ENCODE data around the gene TRPV3. TPM values are rescaled to one million over a fixed set of nuclear protein-coding genes. Genes with fewer than 3 reads are reported as not detected.
"Not testable (repeated sequence)": the region's sequence is repeated elsewhere in the genome, so short reads cannot be mapped to it uniquely, and the experiment has no call there.

Gene TRPV3
- polyA plus RNA-seq, 4 donors, result 1.1 to 20.1 (median 7.4) TPM

DNA sequence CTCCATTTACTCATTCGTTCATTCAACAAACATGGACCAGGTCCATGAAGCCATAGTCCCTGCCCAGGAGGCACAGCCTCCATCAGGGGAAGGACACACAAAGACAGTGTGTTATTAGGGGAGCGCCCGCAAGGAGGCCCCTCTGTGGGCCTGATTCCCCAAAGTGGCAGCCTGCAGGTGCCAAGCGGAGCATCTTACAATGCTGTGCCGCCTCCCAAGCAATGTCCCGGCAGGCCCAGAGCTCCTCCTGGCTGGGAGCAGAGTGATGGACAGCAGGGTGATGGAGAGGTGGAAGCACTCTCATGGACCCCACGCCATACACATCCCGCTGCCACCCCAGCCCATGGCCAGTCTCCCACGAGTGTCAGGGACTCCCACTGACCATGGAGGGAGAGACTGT is 25.8 kb upstream of the TRPV3 start:
- no peak for FAIRE-seq
- DNase-seq, result no peak
- H3K4me3 ChIP-seq (ENCODE audit: low read depth in 1 of 3, low read length in 3 of 3), result no peak overlapping the region
- H3K27ac ChIP-seq (ENCODE audit: low read depth in 1 of 3, low read length in 2 of 3), result no peak overlapping the region
- WGBS, 3 donors, result 94 to 95% (median 94%) methylated on average over 7 to 9 of the region's 9 CpGs
- H3K4me1 ChIP-seq (ENCODE audit: control insufficient read depth in 3 of 3, insufficient read depth in 2 of 3, low read depth in 1 of 3, low read length in 2 of 3), result no peaks in the 10 kb centered on the region
- no peaks in the 10 kb centered on the region for H3K9me3 ChIP-seq (ENCODE audit: control insufficient read depth in 2 of 2, insufficient read depth in 1 of 2, low read depth in 1 of 2, low read length in 1 of 2)
- no peaks in the 10 kb centered on the region for H3K27me3 ChIP-seq (ENCODE audit: control insufficient read depth in 3 of 3, insufficient read depth in 3 of 3, low read length in 3 of 3)
- H3K36me3 ChIP-seq (ENCODE audit: control insufficient read depth in 3 of 3, insufficient read depth in 2 of 3, low read depth in 1 of 3, low read length in 3 of 3), result peaks cover 0 to 71% (median 13%) of the 10 kb centered on the region in 3 donors

DNA sequence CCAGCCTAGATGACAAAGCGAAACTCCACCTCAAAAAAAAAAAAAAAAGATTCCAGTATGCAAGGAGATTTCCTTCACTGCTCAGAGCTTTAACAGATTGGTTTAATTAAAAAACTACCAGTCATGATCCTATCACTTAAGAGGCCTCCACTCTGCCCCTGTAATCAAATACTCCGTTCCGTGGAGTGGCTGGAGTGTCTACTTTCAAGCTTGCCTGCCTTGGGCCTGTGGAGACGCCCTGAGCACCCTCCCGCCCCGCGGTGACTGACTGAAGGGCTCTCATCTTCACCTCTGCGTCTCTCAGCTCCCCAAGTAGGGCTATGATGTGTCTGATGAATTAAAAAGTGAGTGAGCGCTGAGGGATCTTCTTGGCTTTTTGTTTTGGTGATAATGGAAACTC is 25.3 kb upstream of the TRPV3 start:
- peaks cover 0 to 68% (median 13%) of the 10 kb centered on the region in 3 donors for H3K36me3 ChIP-seq (ENCODE audit: control insufficient read depth in 3 of 3, insufficient read depth in 2 of 3, low read depth in 1 of 3, low read length in 3 of 3)
- no peaks in the 10 kb centered on the region for H3K4me1 ChIP-seq (ENCODE audit: control insufficient read depth in 3 of 3, insufficient read depth in 2 of 3, low read depth in 1 of 3, low read length in 2 of 3)
- FAIRE-seq (no peak), DNase-seq (no peak)
- no peak overlapping the region for H3K27ac ChIP-seq (ENCODE audit: low read depth in 1 of 3, low read length in 2 of 3)
- H3K27me3 ChIP-seq (ENCODE audit: control insufficient read depth in 3 of 3, insufficient read depth in 3 of 3, low read length in 3 of 3), result no peaks in the 10 kb centered on the region
- 95 to 97% (median 95%) methylated on average over 9 of the region's 9 CpGs for WGBS, 3 donors
- no peak overlapping the region for H3K4me3 ChIP-seq (ENCODE audit: low read depth in 1 of 3, low read length in 3 of 3)
- no peaks in the 10 kb centered on the region for H3K9me3 ChIP-seq (ENCODE audit: control insufficient read depth in 2 of 2, insufficient read depth in 1 of 2, low read depth in 1 of 2, low read length in 1 of 2)

DNA sequence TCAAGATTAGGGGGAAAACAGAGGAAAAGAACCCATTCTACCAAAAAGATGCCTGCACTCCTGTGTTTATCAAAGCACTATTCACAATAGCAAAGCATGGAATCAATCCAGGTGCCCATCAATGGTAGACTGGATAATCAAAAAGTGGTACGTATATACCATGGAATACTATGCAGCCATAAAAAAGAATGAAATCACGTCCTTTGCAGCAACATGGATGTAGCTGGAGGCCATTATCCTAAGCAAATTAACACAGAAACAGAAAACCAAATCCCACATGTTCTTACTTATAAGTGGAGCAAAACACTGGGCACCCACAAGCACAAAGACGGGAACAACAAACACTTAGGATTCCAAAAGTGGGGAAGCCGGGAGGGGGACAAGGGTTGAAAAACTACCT is 21.1 kb upstream of the TRPV3 start:
- not testable (repeated sequence) for H3K27me3 ChIP-seq (ENCODE audit: control insufficient read depth in 3 of 3, insufficient read depth in 3 of 3, low read length in 3 of 3); H3K4me3 ChIP-seq (ENCODE audit: low read depth in 1 of 3, low read length in 3 of 3); FAIRE-seq; DNase-seq; H3K4me1 ChIP-seq (ENCODE audit: control insufficient read depth in 3 of 3, insufficient read depth in 2 of 3, low read depth in 1 of 3, low read length in 2 of 3); H3K27ac ChIP-seq (ENCODE audit: low read depth in 1 of 3, low read length in 2 of 3); H3K9me3 ChIP-seq (ENCODE audit: control insufficient read depth in 2 of 2, insufficient read depth in 1 of 2, low read depth in 1 of 2, low read length in 1 of 2)
- H3K36me3 ChIP-seq (ENCODE audit: control insufficient read depth in 3 of 3, insufficient read depth in 2 of 3, low read depth in 1 of 3, low read length in 3 of 3), result peaks cover 3 to 57% (median 4%) of the 10 kb centered on the region in 3 donors
- 79 to 95% (median 95%) methylated on average over 4 of the region's 4 CpGs for WGBS, 3 donors

DNA sequence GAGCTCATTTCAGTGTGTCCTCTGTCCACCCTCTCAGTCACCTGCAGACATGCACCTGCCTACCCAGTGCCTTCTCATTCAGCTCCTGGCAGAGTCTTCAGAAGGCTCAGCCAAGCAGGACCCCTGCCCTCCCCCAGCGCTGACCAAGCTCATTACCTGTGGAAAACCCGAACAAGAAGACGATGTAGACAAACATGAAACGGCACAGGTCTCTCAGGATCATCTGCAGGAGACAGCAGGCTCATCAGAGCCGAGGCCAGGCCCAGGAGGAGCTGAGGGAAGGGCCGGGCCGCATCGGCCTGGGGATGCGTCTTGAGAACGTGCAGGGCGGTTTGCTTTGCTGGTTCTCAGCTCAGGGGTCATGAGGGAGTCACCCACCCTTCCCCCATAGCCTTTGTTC is 19.4 kb upstream of the TRPV3 start:
- H3K9me3 ChIP-seq (ENCODE audit: control insufficient read depth in 2 of 2, insufficient read depth in 1 of 2, low read depth in 1 of 2, low read length in 1 of 2), result no peaks in the 10 kb centered on the region
- no peak overlapping the region for H3K27ac ChIP-seq (ENCODE audit: low read depth in 1 of 3, low read length in 2 of 3)
- WGBS, 3 donors, result 86 to 93% (median 89%) methylated on average over 6 to 11 of the region's 11 CpGs
- H3K4me1 ChIP-seq (ENCODE audit: control insufficient read depth in 3 of 3, insufficient read depth in 2 of 3, low read depth in 1 of 3, low read length in 2 of 3), result no peaks in the 10 kb centered on the region
- no peak for DNase-seq
- no peak overlapping the region for H3K4me3 ChIP-seq (ENCODE audit: low read depth in 1 of 3, low read length in 3 of 3)
- no peak for FAIRE-seq
- peaks cover 3 to 61% (median 4%) of the 10 kb centered on the region in 3 donors for H3K36me3 ChIP-seq (ENCODE audit: control insufficient read depth in 3 of 3, insufficient read depth in 2 of 3, low read depth in 1 of 3, low read length in 3 of 3)
- H3K27me3 ChIP-seq (ENCODE audit: control insufficient read depth in 3 of 3, insufficient read depth in 3 of 3, low read length in 3 of 3), result no peaks in the 10 kb centered on the region

DNA sequence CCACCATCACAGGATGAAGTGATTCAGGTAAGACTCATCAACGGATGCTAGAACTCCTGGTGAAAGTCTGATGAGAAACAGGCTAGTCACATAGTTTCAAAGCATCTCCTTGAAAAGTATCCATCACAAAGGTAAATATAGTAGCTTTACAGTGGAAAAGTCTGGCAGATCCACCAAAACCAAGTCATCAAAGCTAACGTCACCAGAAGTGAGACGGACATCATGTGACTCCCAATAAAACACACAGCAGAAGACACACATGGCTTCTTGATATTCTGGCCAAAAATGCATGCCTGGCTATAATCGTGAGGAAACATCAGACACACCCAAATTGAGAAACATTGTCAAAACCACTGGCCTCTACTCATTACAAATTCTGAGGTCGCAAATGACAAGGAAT is 17.9 kb upstream of the TRPV3 start:
- DNase-seq (no peak), FAIRE-seq (no peak)
- Histone ChIP-seq H3K27ac (ENCODE audit: low read depth in 1 of 3, low read length in 2 of 3) (no peak overlapping the region), H3K4me1 (ENCODE audit: control insufficient read depth in 3 of 3, insufficient read depth in 2 of 3, low read depth in 1 of 3, low read length in 2 of 3) (no peaks in the 10 kb centered on the region), H3K27me3 (ENCODE audit: control insufficient read depth in 3 of 3, insufficient read depth in 3 of 3, low read length in 3 of 3) (no peaks in the 10 kb centered on the region), H3K36me3 (ENCODE audit: control insufficient read depth in 3 of 3, insufficient read depth in 2 of 3, low read depth in 1 of 3, low read length in 3 of 3) (peaks cover 4 to 71% (median 6%) of the 10 kb centered on the region in 3 donors), H3K4me3 (ENCODE audit: low read depth in 1 of 3, low read length in 3 of 3) (no peak overlapping the region), H3K9me3 (ENCODE audit: control insufficient read depth in 2 of 2, insufficient read depth in 1 of 2, low read depth in 1 of 2, low read length in 1 of 2) (no peaks in the 10 kb centered on the region)
- WGBS, 3 donors, result 74 to 80% (median 77%) methylated on average over 5 of the region's 5 CpGs

DNA sequence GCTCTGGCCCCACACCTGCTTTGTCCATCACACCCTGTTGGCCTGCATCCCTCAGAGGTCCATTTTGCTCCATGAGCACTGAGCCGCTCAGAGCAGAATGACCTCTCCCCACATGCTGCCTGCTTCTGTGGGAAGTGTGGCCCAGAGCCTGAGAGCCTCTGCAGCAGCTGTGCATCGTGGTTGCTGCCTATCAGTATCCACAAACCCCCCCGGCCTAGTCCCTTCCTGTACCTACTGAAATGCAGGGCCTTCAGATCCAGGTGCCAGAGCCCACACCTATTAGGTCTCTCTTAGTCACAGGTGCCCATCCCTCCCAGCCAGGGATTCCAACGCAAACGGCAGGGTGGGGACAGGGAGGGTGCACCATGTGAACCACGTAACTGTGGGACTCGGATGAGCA is 16.6 kb upstream of the TRPV3 start:
- Histone ChIP-seq H3K27me3 (ENCODE audit: control insufficient read depth in 3 of 3, insufficient read depth in 3 of 3, low read length in 3 of 3) (no peaks in the 10 kb centered on the region), H3K36me3 (ENCODE audit: control insufficient read depth in 3 of 3, insufficient read depth in 2 of 3, low read depth in 1 of 3, low read length in 3 of 3) (peaks cover 4 to 69% (median 4%) of the 10 kb centered on the region in 3 donors), H3K4me1 (ENCODE audit: control insufficient read depth in 3 of 3, insufficient read depth in 2 of 3, low read depth in 1 of 3, low read length in 2 of 3) (no peaks in the 10 kb centered on the region), H3K9me3 (ENCODE audit: control insufficient read depth in 2 of 2, insufficient read depth in 1 of 2, low read depth in 1 of 2, low read length in 1 of 2) (no peaks in the 10 kb centered on the region), H3K27ac (ENCODE audit: low read depth in 1 of 3, low read length in 2 of 3) (no peak overlapping the region), H3K4me3 (ENCODE audit: low read depth in 1 of 3, low read length in 3 of 3) (no peak overlapping the region)
- no peak for FAIRE-seq
- DNase-seq, result no peak
- 92 to 95% (median 94%) methylated on average over 7 of the region's 7 CpGs for WGBS, 3 donors

DNA sequence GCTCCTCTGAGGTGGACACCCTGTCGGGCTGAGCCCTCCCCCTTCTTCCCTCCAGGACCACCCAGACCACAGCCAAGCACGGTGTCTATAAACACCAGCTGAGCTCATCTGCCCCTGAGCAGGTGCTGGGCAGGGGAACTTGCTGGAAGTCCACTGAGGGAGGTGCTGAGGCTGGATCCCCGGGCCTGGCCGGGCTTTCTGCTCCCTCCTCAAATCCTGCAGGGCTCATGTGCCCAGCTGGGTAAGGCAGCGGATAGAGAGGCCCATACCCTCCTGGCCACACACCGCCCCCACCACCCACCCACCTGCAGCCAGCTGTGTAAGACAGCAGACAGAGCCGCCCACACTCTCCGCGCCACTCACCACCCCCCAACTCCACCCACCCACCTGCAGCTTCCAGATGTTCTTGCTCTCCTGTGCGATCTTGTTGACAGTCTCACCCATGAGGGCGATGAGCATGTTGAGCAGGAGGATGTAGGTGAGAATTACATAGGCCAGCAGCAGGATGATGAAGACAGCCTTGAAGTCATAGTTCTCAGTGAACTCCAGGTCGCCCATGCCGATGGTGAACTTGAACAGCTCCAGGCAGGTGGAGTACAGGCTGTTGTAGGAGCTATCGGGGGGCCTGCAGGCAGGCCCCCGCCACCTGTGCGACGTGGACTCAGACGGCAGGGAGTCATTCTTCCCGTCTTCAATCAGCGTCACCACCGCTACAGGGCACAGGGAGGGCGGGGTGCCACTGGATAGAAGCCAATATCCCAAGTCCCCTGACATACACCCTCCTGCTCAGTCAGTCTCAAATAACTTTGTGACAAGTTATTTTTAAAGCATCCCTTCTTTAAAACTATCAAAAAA is 15.9 kb upstream of the TRPV3 start:
- no peak overlapping the region for H3K4me3 ChIP-seq (ENCODE audit: low read depth in 1 of 3, low read length in 3 of 3)
- peaks cover 4 to 68% (median 4%) of the 10 kb centered on the region in 3 donors for H3K36me3 ChIP-seq (ENCODE audit: control insufficient read depth in 3 of 3, insufficient read depth in 2 of 3, low read depth in 1 of 3, low read length in 3 of 3)
- no peaks in the 10 kb centered on the region for H3K9me3 ChIP-seq (ENCODE audit: control insufficient read depth in 2 of 2, insufficient read depth in 1 of 2, low read depth in 1 of 2, low read length in 1 of 2)
- no peak for FAIRE-seq
- no peak for DNase-seq
- H3K4me1 ChIP-seq (ENCODE audit: control insufficient read depth in 3 of 3, insufficient read depth in 2 of 3, low read depth in 1 of 3, low read length in 2 of 3), result no peaks in the 10 kb centered on the region
- WGBS, 3 donors, result 90 to 93% (median 92%) methylated on average over 20 to 22 of the region's 22 CpGs
- H3K27ac ChIP-seq (ENCODE audit: low read depth in 1 of 3, low read length in 2 of 3), result no peak overlapping the region
- H3K27me3 ChIP-seq (ENCODE audit: control insufficient read depth in 3 of 3, insufficient read depth in 3 of 3, low read length in 3 of 3), result no peaks in the 10 kb centered on the region

DNA sequence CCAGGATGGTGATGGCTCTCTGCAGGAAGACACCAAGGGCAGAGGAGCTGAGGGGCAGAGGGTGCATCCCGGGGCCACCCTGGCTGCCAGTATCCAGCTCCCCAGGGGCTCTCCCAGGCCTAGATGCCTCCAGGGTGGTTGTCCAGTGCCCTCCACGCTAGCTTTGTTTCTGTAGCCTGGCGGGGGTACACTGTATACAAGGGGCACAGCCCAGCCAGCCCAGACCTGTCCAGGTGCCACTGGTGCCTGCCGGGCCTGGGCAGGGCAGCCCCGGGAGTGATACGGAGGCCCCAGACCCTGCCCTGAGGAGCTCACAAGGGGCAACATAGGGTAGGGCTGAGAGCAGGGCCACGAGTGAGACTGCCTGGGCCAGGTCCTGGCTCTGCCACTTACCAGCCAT is 14.6 kb upstream of the TRPV3 start:
- H3K27me3 ChIP-seq (ENCODE audit: control insufficient read depth in 3 of 3, insufficient read depth in 3 of 3, low read length in 3 of 3), result no peaks in the 10 kb centered on the region
- peaks cover 1 to 61% (median 4%) of the 10 kb centered on the region in 3 donors for H3K36me3 ChIP-seq (ENCODE audit: control insufficient read depth in 3 of 3, insufficient read depth in 2 of 3, low read depth in 1 of 3, low read length in 3 of 3)
- FAIRE-seq (no peak), DNase-seq (no peak)
- no peak overlapping the region for H3K27ac ChIP-seq (ENCODE audit: low read depth in 1 of 3, low read length in 2 of 3)
- H3K9me3 ChIP-seq (ENCODE audit: control insufficient read depth in 2 of 2, insufficient read depth in 1 of 2, low read depth in 1 of 2, low read length in 1 of 2), result no peaks in the 10 kb centered on the region
- H3K4me3 ChIP-seq (ENCODE audit: low read depth in 1 of 3, low read length in 3 of 3), result no peak overlapping the region
- WGBS, 3 donors, result 94 to 95% (median 95%) methylated on average over 7 of the region's 7 CpGs
- no peaks in the 10 kb centered on the region for H3K4me1 ChIP-seq (ENCODE audit: control insufficient read depth in 3 of 3, insufficient read depth in 2 of 3, low read depth in 1 of 3, low read length in 2 of 3)
